SK-N-MC (cell line): ENCODE results near the gene HOXD9.
A peak's percentile ranks its signal among the peaks of the same experiment; 100 is the strongest.

Source experiments
- DNase-seq: peaks from one replicate; pipeline ENCODE4 v3.0.0-alpha.2; 2011; ENCODE audit warnings: low read depth, low spot score
- H3K27ac ChIP-seq: fragments of 200-600 bp; sonication (generic); 2 replicates; pipeline ENCODE4 v1.5.1; 2016; ENCODE audit warnings: mixed run types
- H3K36me3 ChIP-seq: fragments of 200-600 bp; sonication (generic); 2 replicates; pipeline ENCODE4 v1.6.1; 2017; ENCODE audit warnings: antibody characterized with exemption, low read length, mixed read lengths; ENCODE audit not compliant: insufficient read depth
- H3K4me3 ChIP-seq: fragments of 200-600 bp; sonication (generic); 2 replicates; pipeline ENCODE4 v1.5.1; 2016
- H3K9ac ChIP-seq: fragments of 200-600 bp; sonication (generic); 2 replicates; pipeline ENCODE4 v1.8.0; 2017; ENCODE audit warnings: mixed run types, mixed read lengths; ENCODE audit not compliant: insufficient read length
- H3K9me3 ChIP-seq: fragments of 200-600 bp; sonication (generic); 2 replicates; pipeline ENCODE4 v1.6.1; 2017; ENCODE audit warnings: low read depth, mild to moderate bottlenecking, antibody characterized with exemption, low read length, moderate library complexity, mixed read lengths
- EZH2 ChIP-seq: fragments of 200-600 bp; sonication (generic); IDR thresholded peaks from one replicate; pipeline ENCODE4 v1.6.1; 2017; ENCODE audit warnings: antibody characterized with exemption
- FOXP2 ChIP-seq: optimal IDR thresholded peaks from 2 replicates; pipeline ENCODE3; 2011; ENCODE audit warnings: mild to moderate bottlenecking, moderate library complexity; ENCODE audit not compliant: insufficient read depth; ENCODE audit errors: extremely low read length, control extremely low read depth
- POLR2AphosphoS5 ChIP-seq: IDR thresholded peaks from 2 replicates; pipeline ENCODE4 v1.6.1; 2012; ENCODE audit warnings: mild to moderate bottlenecking, low read depth, low read length, borderline replicate concordance

Gene HOXD9

GRCh38 chr2:176096243-176096985 lies 26.1 kb upstream of the HOXD9 start:
- Histone ChIP-seq H3K4me3 (peak overlapping the region; percentile 89), H3K36me3 (peaks cover 20% of the 10 kb centered on the region), H3K27ac (peak overlapping the region; percentile 96), H3K9ac (peak overlapping the region; percentile 90), H3K9me3 (no peaks in the 10 kb centered on the region)
- TF ChIP-seq EZH2 (no peak), FOXP2 (no peak), POLR2AphosphoS5 (no peak; the same call in 1 of the 2 replicates)
- no peak for DNase-seq

GRCh38 chr2:176096986-176097819 lies 25.3 kb upstream of the HOXD9 start:
- TF ChIP-seq EZH2 = no peak
- no peak; the same call in none of the 2 replicates for TF ChIP-seq POLR2AphosphoS5
- peak; percentile 42 for TF ChIP-seq FOXP2
- H3K4me3 ChIP-seq = peak overlapping the region; percentile 89
- peak; percentile 73 for DNase-seq
- peak overlapping the region; percentile 96 for H3K27ac ChIP-seq
- H3K9me3 ChIP-seq = no peaks in the 10 kb centered on the region
- H3K36me3 ChIP-seq = peaks cover 20% of the 10 kb centered on the region
- peak overlapping the region; percentile 90 for H3K9ac ChIP-seq

- Histone ChIP-seq H3K4me3 (peak overlapping the region; percentile 89), H3K9me3 (no peaks in the 10 kb centered on the region), H3K9ac (peak overlapping the region; percentile 90), H3K27ac (peak overlapping the region; percentile 96), H3K36me3 (peaks cover 20% of the 10 kb centered on the region)
- TF ChIP-seq POLR2AphosphoS5 (no peak), EZH2 (no peak), FOXP2 (no peak)
- DNase-seq = no peak
These were observed 24.6 kb upstream of the HOXD9 start for GRCh38 chr2:176097820-176098365.

GRCh38 chr2:176098366-176099158 lies 24.0 kb upstream of the HOXD9 start:
- Histone ChIP-seq H3K27ac (no peak overlapping the region), H3K9ac (no peak overlapping the region), H3K4me3 (no peak overlapping the region; the same call in 1 of the 2 replicates), H3K36me3 (peaks cover 20% of the 10 kb centered on the region), H3K9me3 (no peaks in the 10 kb centered on the region)
- TF ChIP-seq POLR2AphosphoS5 (no peak), EZH2 (no peak), FOXP2 (no peak)
- DNase-seq = no peak

- Histone ChIP-seq H3K9ac (no peak overlapping the region), H3K36me3 (peaks cover 17% of the 10 kb centered on the region), H3K4me3 (no peak overlapping the region), H3K9me3 (no peaks in the 10 kb centered on the region), H3K27ac (no peak overlapping the region)
- DNase-seq = no peak
- TF ChIP-seq POLR2AphosphoS5 (no peak), EZH2 (no peak), FOXP2 (no peak)
These were observed 23.3 kb upstream of the HOXD9 start for GRCh38 chr2:176099159-176099727.

GRCh38 chr2:176099728-176100546 lies 22.6 kb upstream of the HOXD9 start, which contains the start of gene HOXD12:
TSS of gene HOXD12 (plus strand) at chr2:176099795. CDS start at chr2:176099802, 7 bp downstream.
- no peak for TF ChIP-seq FOXP2
- no peak for TF ChIP-seq POLR2AphosphoS5
- no peak for TF ChIP-seq EZH2
- H3K27ac ChIP-seq = peak within 1 kb of the TSS; percentile 84
- no peak within 1 kb of the TSS for H3K9ac ChIP-seq
- H3K9me3 ChIP-seq = no peaks in the 10 kb centered on the region
- H3K36me3 ChIP-seq = peaks cover 10% of the 10 kb centered on the region
- H3K4me3 ChIP-seq = no peak within 1 kb of the TSS
- no peak for DNase-seq

- Histone ChIP-seq H3K9me3 (no peaks in the 10 kb centered on the region), H3K4me3 (peak overlapping the region; percentile 30; the same call in 1 of the 2 replicates), H3K36me3 (peaks cover 3% of the 10 kb centered on the region), H3K9ac (peak overlapping the region; percentile 23), H3K27ac (peak overlapping the region; percentile 84)
- DNase-seq = no peak
- TF ChIP-seq FOXP2 (no peak), EZH2 (no peak), POLR2AphosphoS5 (no peak)
These were observed 21.9 kb upstream of the HOXD9 start for GRCh38 chr2:176100547-176101140.
